H9 (cell line): ENCODE results near the gene CIB4. TPM values are rescaled to one million over a fixed set of nuclear protein-coding genes. Genes with fewer than 3 reads are reported as not detected.

Source experiments
- DNase-seq: peaks from one replicate; pipeline ENCODE4 v3.0.0-alpha.2; 2017
- H2AFZ ChIP-seq: one replicate; pipeline ENCODE4 v1.6.1; 2013; ENCODE audit warnings: mild to moderate bottlenecking, low read length, control low read depth, moderate library complexity
- H2AK5ac ChIP-seq: 2 replicates; pipeline ENCODE4 v1.6.1; 2013; ENCODE audit warnings: low read length, control low read depth, mixed read lengths; ENCODE audit not compliant: insufficient read length
- H2BK120ac ChIP-seq: one replicate; pipeline ENCODE4 v1.6.1; 2013; ENCODE audit warnings: low read depth, mild to moderate bottlenecking, low read length, control low read depth, inconsistent platforms; ENCODE audit not compliant: poor library complexity, severe bottlenecking
- H2BK12ac ChIP-seq: 2 replicates; pipeline ENCODE4 v1.6.1; 2013; ENCODE audit warnings: low read length, control low read depth, mixed read lengths, low read depth; ENCODE audit not compliant: insufficient read length
- H2BK15ac ChIP-seq: 2 replicates; pipeline ENCODE4 v1.6.1; 2013; ENCODE audit warnings: low read depth, low read length, control low read depth
- H2BK20ac ChIP-seq: one replicate; pipeline ENCODE4 v1.6.1; 2013; ENCODE audit warnings: low read depth, mild to moderate bottlenecking, low read length, control low read depth, inconsistent platforms; ENCODE audit not compliant: poor library complexity, severe bottlenecking
- H2BK5ac ChIP-seq: 2 replicates; pipeline ENCODE4 v1.6.1; 2013; ENCODE audit warnings: low read length, control low read depth, mixed read lengths; ENCODE audit not compliant: insufficient read length
- H3K14ac ChIP-seq: 2 replicates; pipeline ENCODE4 v1.6.1; 2013; ENCODE audit warnings: low read length, control low read depth; ENCODE audit not compliant: insufficient read depth
- H3K18ac ChIP-seq: 2 replicates; pipeline ENCODE4 v1.6.1; 2013; ENCODE audit warnings: low read depth, mild to moderate bottlenecking, mixed read lengths, low read length, control low read depth; ENCODE audit not compliant: insufficient read length
- H3K23ac ChIP-seq: 2 replicates; pipeline ENCODE4 v1.6.1; 2013; ENCODE audit warnings: low read length, control low read depth, mixed read lengths, low read depth; ENCODE audit not compliant: insufficient read length
- H3K23me2 ChIP-seq: 2 replicates; pipeline ENCODE4 v1.6.1; 2013; ENCODE audit warnings: low read depth, mild to moderate bottlenecking, mixed read lengths, low read length, control low read depth; ENCODE audit not compliant: insufficient read length, poor library complexity, severe bottlenecking
- H3K27ac ChIP-seq: 2 replicates; pipeline ENCODE4 v1.5.1; 2013; ENCODE audit warnings: low read length, control low read depth, mixed read lengths, low read depth; ENCODE audit not compliant: insufficient read length
- H3K27me3 ChIP-seq: 2 replicates; pipeline ENCODE4 v1.6.1; 2013; ENCODE audit warnings: low read length, control low read depth, inconsistent platforms; ENCODE audit not compliant: insufficient read depth
- H3K4ac ChIP-seq: 2 replicates; pipeline ENCODE4 v1.6.1; 2013; ENCODE audit warnings: low read depth, mild to moderate bottlenecking, control low read depth, inconsistent platforms, low read length, moderate library complexity
- H3K4me1 ChIP-seq: 2 replicates; pipeline ENCODE4 v1.6.1; 2013; ENCODE audit warnings: low read length, control low read depth, inconsistent platforms; ENCODE audit not compliant: insufficient read depth
- H3K4me2 ChIP-seq: 2 replicates; pipeline ENCODE4 v1.6.1; 2013; ENCODE audit warnings: low read length, control low read depth, mixed read lengths; ENCODE audit not compliant: insufficient read length, insufficient read depth
- H3K56ac ChIP-seq: 2 replicates; pipeline ENCODE4 v1.6.1; 2013; ENCODE audit warnings: low read depth, mild to moderate bottlenecking, mixed read lengths, low read length, control low read depth; ENCODE audit not compliant: insufficient read length
- H3K79me1 ChIP-seq: 2 replicates; pipeline ENCODE4 v1.6.1; 2013; ENCODE audit warnings: low read depth, mild to moderate bottlenecking, moderate library complexity, low read length, control low read depth, inconsistent platforms; ENCODE audit not compliant: insufficient read depth, poor library complexity, severe bottlenecking
- H3K79me2 ChIP-seq: 2 replicates; pipeline ENCODE4 v1.6.1; 2013; ENCODE audit warnings: low read length, control low read depth, inconsistent platforms; ENCODE audit not compliant: insufficient read depth
- H3K9ac ChIP-seq: 2 replicates; pipeline ENCODE4 v1.6.1; 2013; ENCODE audit warnings: low read length, control low read depth, mixed read lengths; ENCODE audit not compliant: insufficient read length; ENCODE audit errors: extremely low read depth
- H3K9me3 ChIP-seq: one replicate; pipeline ENCODE4 v1.6.1; 2013; ENCODE audit warnings: low read depth, low read length, inconsistent platforms; ENCODE audit not compliant: control insufficient read depth
- H3T11ph ChIP-seq: one replicate; pipeline ENCODE4 v1.6.1; 2013; ENCODE audit warnings: mild to moderate bottlenecking, low read length, control low read depth, inconsistent platforms
- H4K20me1 ChIP-seq: one replicate; pipeline ENCODE4 v1.6.1; 2013; ENCODE audit not compliant: control insufficient read depth, insufficient read length, insufficient read depth
- H4K5ac ChIP-seq: 2 replicates; pipeline ENCODE4 v1.6.1; 2013; ENCODE audit warnings: low read depth, mild to moderate bottlenecking, mixed read lengths, low read length, control low read depth; ENCODE audit not compliant: insufficient read length
- H4K8ac ChIP-seq: replicated peaks from 2 replicates; pipeline ENCODE4 v1.6.1; 2013; ENCODE audit warnings: low read length, control low read depth, mixed read lengths, low read depth; ENCODE audit not compliant: insufficient read length
- H4K91ac ChIP-seq: 2 replicates; pipeline ENCODE4 v1.6.1; 2013; ENCODE audit warnings: low read depth, mild to moderate bottlenecking, moderate library complexity, mixed read lengths, low read length, control low read depth; ENCODE audit not compliant: insufficient read length
- H3K27ac Mint-ChIP-seq, 3 experiments: 2 replicates in 2 of 3; 3 replicates in 1 of 3; pipeline ENCODE4 v1.8.0; 2020 to 2021; ENCODE audit warnings: mixed read lengths in 3 of 3, mild to moderate bottlenecking in 1 of 3, moderate library complexity in 1 of 3
- H3K27me3 Mint-ChIP-seq: 2 replicates; pipeline ENCODE4 v1.8.0; 2021; ENCODE audit warnings: low read depth, mild to moderate bottlenecking, moderate library complexity, mixed read lengths
- H3K36me3 Mint-ChIP-seq, 3 experiments: 2 replicates in 2 of 3; 3 replicates in 1 of 3; pipeline ENCODE4 v1.8.0; 2020 to 2021; ENCODE audit warnings: low read depth in 3 of 3, mixed read lengths in 3 of 3; ENCODE audit not compliant: insufficient read depth in 1 of 3
- H3K4me1 Mint-ChIP-seq, 2 experiments: 2 replicates each; pipeline ENCODE4 v1.8.0; 2020; ENCODE audit warnings: mixed read lengths in 2 of 2
- H3K4me3 Mint-ChIP-seq, 2 experiments: 2 replicates in 1 of 2; 3 replicates in 1 of 2; pipeline ENCODE4 v1.8.0; 2020 to 2021; ENCODE audit warnings: mild to moderate bottlenecking in 2 of 2, mixed read lengths in 2 of 2, moderate library complexity in 1 of 2
- H3K9me3 Mint-ChIP-seq, 2 experiments: 2 replicates in 1 of 2; 3 replicates in 1 of 2; pipeline ENCODE4 v1.8.0; 2020; ENCODE audit warnings: mild to moderate bottlenecking in 2 of 2, mixed read lengths in 2 of 2, moderate library complexity in 1 of 2
- WGBS: extraction: QIAGEN DNeasy Blood & Tissue Kit; methylation state at CpG from one replicate; pipeline ENCODE4 v1.1.7; 2013; ENCODE audit warnings: missing lambda C conversion rate, low lambda C conversion rate, mixed read lengths; ENCODE audit not compliant: insufficient read length; ENCODE audit errors: extremely low coverage; 5-methylcytosine and 5-hydroxymethylcytosine counted together
- total RNA-seq: library from RNA; stranded (reverse); gene quantifications from 2 replicates; pipeline ENCODE4 v1.2.1, GENCODE V29; 2021
- TF ChIP-seq, protein P1 (sequence below): fragments of 200-600 bp; sonication (generic); conservative IDR thresholded peaks from 3 replicates; pipeline ENCODE4 v1.8.0; 2021; ENCODE audit warnings: antibody characterized with exemption, mild to moderate bottlenecking

CIB4 gene
- total RNA-seq, 1 experiment from 2014 or later = not detected

- H3K4me1 Mint-ChIP-seq = peaks cover 16 to 39% of the 10 kb centered on the region in 2 experiments
- Histone ChIP-seq H2BK12ac (no peak overlapping the region), H3K79me2 (no peaks in the 10 kb centered on the region), H3K56ac (no peak overlapping the region), H3K18ac (no peak overlapping the region), H3K4me1 (peaks cover 3% of the 10 kb centered on the region; the same call in 1 of the 2 replicates), H3T11ph (no peak overlapping the region), H2BK15ac (no peak overlapping the region), H4K20me1 (no peaks in the 10 kb centered on the region), H4K8ac (no peak overlapping the region), H2AK5ac (no peak overlapping the region), H3K23me2 (no peaks in the 10 kb centered on the region), H3K14ac (no peak overlapping the region; the same call in 1 of the 2 replicates), H3K79me1 (no peaks in the 10 kb centered on the region), H3K4me2 (no peak overlapping the region), H3K27ac (no peak overlapping the region), H2BK120ac (no peak overlapping the region), H2AFZ (no peak overlapping the region), H4K91ac (no peak overlapping the region), H4K5ac (no peak overlapping the region), H3K23ac (no peak overlapping the region), H3K9me3 (no peaks in the 10 kb centered on the region), H2BK5ac (no peak overlapping the region), H3K4ac (no peak overlapping the region), H3K9ac (no peak overlapping the region), H2BK20ac (no peak overlapping the region), H3K27me3 (no peaks in the 10 kb centered on the region)
- H3K36me3 Mint-ChIP-seq = no peaks in the 10 kb centered on the region
- H3K27me3 Mint-ChIP-seq = peaks cover 35% of the 10 kb centered on the region
- no CpG with 5 or more reads among the region's 6 CpGs for WGBS
- peaks cover 0 to 3% of the 10 kb centered on the region in 2 experiments; a peak in 1 of 5 replicates for H3K9me3 Mint-ChIP-seq
- peak; percentile 22 for DNase-seq
- peak overlapping the region in 1 of 3 experiments; percentile 68; a peak in 2 of 7 replicates for H3K27ac Mint-ChIP-seq
- no peak overlapping the region for H3K4me3 Mint-ChIP-seq
- TF ChIP-seq, protein P1, sequence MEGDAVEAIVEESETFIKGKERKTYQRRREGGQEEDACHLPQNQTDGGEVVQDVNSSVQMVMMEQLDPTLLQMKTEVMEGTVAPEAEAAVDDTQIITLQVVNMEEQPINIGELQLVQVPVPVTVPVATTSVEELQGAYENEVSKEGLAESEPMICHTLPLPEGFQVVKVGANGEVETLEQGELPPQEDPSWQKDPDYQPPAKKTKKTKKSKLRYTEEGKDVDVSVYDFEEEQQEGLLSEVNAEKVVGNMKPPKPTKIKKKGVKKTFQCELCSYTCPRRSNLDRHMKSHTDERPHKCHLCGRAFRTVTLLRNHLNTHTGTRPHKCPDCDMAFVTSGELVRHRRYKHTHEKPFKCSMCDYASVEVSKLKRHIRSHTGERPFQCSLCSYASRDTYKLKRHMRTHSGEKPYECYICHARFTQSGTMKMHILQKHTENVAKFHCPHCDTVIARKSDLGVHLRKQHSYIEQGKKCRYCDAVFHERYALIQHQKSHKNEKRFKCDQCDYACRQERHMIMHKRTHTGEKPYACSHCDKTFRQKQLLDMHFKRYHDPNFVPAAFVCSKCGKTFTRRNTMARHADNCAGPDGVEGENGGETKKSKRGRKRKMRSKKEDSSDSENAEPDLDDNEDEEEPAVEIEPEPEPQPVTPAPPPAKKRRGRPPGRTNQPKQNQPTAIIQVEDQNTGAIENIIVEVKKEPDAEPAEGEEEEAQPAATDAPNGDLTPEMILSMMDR = no peak
Measured at GRCh38 chr2:26646986-26647672, 6.0 kb upstream of the CIB4 start.
